Astrocyte (in vitro differentiated cells and primary cell): ENCODE measurements around the gene GSS.

ENCODE experiments used
- EZH2 ChIP-seq: IDR thresholded peaks from 2 replicates; pipeline ENCODE4 v1.6.1; 2012; ENCODE audit warnings: mild to moderate bottlenecking, low read length, inconsistent platforms; ENCODE audit not compliant: insufficient read depth
- TF ChIP-seq, protein P1 (sequence below): IDR thresholded peaks from 2 replicates; pipeline ENCODE4 v1.5.1; 2011; ENCODE audit warnings: low read depth, mild to moderate bottlenecking, inconsistent platforms, low read length, moderate library complexity; ENCODE audit not compliant: insufficient read depth

- TF ChIP-seq, protein P1, sequence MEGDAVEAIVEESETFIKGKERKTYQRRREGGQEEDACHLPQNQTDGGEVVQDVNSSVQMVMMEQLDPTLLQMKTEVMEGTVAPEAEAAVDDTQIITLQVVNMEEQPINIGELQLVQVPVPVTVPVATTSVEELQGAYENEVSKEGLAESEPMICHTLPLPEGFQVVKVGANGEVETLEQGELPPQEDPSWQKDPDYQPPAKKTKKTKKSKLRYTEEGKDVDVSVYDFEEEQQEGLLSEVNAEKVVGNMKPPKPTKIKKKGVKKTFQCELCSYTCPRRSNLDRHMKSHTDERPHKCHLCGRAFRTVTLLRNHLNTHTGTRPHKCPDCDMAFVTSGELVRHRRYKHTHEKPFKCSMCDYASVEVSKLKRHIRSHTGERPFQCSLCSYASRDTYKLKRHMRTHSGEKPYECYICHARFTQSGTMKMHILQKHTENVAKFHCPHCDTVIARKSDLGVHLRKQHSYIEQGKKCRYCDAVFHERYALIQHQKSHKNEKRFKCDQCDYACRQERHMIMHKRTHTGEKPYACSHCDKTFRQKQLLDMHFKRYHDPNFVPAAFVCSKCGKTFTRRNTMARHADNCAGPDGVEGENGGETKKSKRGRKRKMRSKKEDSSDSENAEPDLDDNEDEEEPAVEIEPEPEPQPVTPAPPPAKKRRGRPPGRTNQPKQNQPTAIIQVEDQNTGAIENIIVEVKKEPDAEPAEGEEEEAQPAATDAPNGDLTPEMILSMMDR = no peak
- TF ChIP-seq EZH2 = no peak
Observed at GRCh38 chr20:34884260-34884659, 71.3 kb downstream of the GSS start.
